Esophagus squamous epithelium (tissue), 4 donors: ENCODE data around the gene RAB35.

Experiments used
- CTCF ChIP-seq, 6 experiments: fragments of 450-650 bp in 4 of 6; fragments of 200-600 bp in 2 of 6; sonication (generic) in 2 of 6; IDR thresholded peaks; one replicate each; pipeline ENCODE4 v1.5.1; 2016 to 2019; ENCODE audit warnings: antibody characterized with exemption in 6 of 6, mild to moderate bottlenecking in 4 of 6, moderate library complexity in 4 of 6
- POLR2A ChIP-seq, 4 donors: fragments of 450-650 bp; IDR thresholded peaks; one replicate each; pipeline ENCODE4 v1.6.1; 2017; ENCODE audit warnings: antibody characterized with exemption in 4 of 4, mild to moderate bottlenecking in 4 of 4, moderate library complexity in 3 of 4

GRCh38 chr12:120119271-120119973 lies 2.9 kb upstream of the RAB35 start:
- no peak for TF ChIP-seq CTCF (IDR thresholded peaks at IDR 0.05)
- no peak for TF ChIP-seq POLR2A (IDR thresholded peaks at IDR 0.05)
